Suppressor macrophage treated with lipopolysaccharide for 1 hour (primary cell): ENCODE data around the gene SMARCC1.
"Not testable (repeated sequence)": the region's sequence is repeated elsewhere in the genome, so short reads cannot be mapped to it uniquely, and the experiment has no call there.

Source experiments
- DNase-seq, 3 donors: peaks; one replicate each; pipeline ENCODE4 v3.0.0-alpha.2; 2020 to 2022

The SMARCC1 gene

GRCh38 chr3:47766186-47766585 lies 15.5 kb downstream of the SMARCC1 start:
- DNase-seq = no peak

- no peak for DNase-seq
These were observed 19.5 kb downstream of the SMARCC1 start for GRCh38 chr3:47762233-47762632.

GRCh38 chr3:47761046-47761445 lies 20.6 kb downstream of the SMARCC1 start:
- no peak for DNase-seq

- DNase-seq = not testable (repeated sequence)
These were observed 21.5 kb downstream of the SMARCC1 start for GRCh38 chr3:47760207-47760606.

DNA sequence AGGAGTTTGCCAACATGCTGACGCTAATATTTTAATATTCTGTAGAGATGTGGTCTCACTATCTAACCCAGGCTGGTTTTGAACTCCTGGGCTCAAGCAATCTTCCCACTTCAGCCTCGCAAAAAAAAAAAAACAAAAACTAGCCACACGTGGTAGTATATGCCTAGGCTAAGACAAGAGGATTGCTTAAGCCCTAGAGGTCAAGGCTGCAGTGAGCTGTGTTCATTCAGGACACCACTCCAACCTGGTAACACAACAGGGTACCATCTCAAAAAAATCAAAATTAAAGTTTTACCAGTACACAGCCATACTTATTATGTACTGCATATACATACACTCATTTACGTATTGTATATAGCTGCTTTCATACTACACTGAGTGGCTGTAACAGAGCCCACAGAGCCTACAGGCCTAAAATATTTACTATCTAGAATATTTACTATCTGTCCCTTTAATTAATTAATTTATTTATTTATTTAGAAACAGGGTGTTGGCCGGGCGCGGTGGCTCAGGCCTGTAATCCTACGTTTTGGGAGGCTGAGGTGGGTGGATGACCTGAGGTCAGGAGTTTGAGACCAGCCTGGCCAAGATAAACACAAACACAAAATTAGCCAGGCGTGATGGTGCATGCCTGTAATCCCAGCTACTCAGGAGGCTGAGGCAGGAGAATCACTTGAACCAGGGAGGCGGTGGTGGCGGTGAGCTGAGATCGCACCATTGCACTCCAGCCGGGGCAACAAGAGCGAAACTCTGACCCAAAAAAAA lies 23.2 kb downstream of the SMARCC1 start:
- DNase-seq = no peak

GRCh38 chr3:47752716-47753115 lies 29.0 kb downstream of the SMARCC1 start:
- DNase-seq = no peak

GRCh38 chr3:47750811-47751354 lies 30.8 kb downstream of the SMARCC1 start:
- not testable (repeated sequence) for DNase-seq

DNA sequence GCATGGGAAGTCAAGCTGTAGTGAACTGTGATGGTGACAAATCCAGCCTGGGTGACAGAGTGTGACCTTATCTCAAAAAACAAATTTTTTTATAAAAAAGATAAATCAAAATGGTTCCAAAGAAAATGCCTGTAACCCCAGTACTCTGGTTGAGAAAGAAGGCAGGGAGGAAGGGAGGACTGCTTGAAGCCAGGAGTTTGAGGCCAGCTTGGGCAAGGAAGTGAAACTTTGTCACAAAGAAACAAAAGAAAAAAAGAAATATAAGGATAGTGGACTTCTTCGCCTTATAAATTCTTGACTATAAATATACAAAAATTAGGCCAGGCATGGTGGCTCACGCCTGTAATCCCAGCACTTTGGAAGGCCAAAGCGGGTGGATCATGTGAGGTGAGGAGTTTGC lies 34.1 kb downstream of the SMARCC1 start:
- peak in 1 of 3 donors; percentile 2 for DNase-seq

GRCh38 chr3:47746264-47746663 lies 35.4 kb downstream of the SMARCC1 start:
- DNase-seq = no peak

GRCh38 chr3:47743855-47744254 lies 37.8 kb downstream of the SMARCC1 start:
- DNase-seq = no peak

DNA sequence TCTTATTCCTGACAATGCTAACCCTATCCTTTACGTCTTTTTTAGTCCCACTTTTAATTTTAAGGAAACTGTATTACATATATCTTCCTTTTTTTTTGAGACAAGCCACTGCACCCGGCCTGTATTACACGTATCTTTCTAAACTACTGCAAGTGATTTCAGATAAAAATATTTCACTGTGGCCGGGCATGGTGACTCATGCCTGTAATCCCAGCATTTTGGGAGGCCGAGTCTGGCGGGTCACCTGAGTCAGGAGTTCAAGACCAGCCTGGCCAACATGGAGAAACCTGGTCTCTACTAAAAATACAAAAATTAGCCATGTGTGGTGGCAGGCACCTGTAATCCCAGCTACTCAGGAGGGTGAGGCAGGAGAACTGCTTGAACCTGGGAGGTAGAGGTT lies 38.3 kb downstream of the SMARCC1 start:
- peak in 2 of 3 donors; percentile 11 to 22 for DNase-seq

DNA sequence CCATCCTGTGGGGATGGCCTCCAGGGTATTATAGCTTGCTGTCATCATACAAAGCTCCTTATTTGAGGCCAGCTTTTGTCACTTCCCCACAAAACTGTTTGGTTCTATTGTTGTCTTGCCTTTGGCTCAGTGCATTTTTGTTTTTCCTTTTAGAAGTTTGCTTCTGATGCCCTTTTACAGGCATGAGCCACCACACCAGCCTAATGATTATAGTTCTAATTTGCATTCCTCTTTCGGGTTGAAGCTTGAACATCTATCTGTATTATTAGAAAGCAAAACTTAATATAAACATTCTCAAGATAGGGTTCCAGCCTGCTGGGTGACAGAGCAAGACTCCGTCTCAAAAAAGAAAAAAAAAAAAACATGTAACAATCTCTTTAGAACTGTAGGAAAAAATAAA lies 39.8 kb downstream of the SMARCC1 start:
- no peak for DNase-seq

DNA sequence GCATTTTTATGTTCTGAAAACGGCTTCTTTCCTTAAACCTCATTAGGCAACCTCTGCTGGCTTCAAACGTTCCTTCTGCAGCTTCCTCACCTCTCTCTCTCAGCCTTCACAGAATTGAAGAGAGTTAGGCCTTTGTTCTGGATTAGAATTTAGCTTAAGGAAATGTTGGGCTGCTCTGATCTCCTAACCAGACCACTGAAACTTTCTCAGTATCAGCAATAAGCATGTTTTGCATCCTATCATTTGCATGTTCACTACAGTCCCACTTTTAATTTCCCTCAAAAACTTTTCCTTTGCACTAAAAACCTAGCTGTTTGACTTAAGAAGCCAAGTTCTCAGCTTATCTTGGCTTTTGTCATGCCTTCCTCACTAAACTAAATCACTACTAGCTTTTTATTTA lies 49.5 kb downstream of the SMARCC1 start:
- no peak for DNase-seq

- DNase-seq = no peak
These were observed 50.6 kb downstream of the SMARCC1 start for GRCh38 chr3:47731061-47731460.

DNA sequence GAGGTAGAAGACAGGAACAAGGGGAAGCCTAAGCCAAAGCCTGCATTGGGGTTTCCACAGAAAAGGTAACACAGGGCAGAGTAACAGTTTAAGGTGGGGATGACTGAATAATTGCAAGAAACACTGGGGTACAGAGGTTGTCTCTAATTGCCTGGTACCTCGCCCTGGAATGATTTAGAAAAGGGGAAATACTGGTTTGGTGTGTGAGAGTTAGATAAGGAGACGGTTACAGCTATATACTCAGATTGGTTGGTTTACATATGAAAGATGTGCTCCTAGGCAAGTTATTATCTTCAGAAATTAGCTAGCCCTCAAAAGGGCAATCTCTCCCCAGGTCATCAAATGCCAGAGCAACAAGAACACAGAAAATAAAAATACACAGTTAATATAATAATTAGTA lies 58.8 kb downstream of the SMARCC1 start:
- DNase-seq = no peak

GRCh38 chr3:47717448-47717847 lies 64.2 kb downstream of the SMARCC1 start:
- not testable (repeated sequence) for DNase-seq

GRCh38 chr3:47716656-47717055 lies 65.0 kb downstream of the SMARCC1 start:
- DNase-seq = no peak

- DNase-seq = peak; percentile 6 to 29 (median 6)
These were observed 65.8 kb downstream of the SMARCC1 start for GRCh38 chr3:47715928-47716327.

DNA sequence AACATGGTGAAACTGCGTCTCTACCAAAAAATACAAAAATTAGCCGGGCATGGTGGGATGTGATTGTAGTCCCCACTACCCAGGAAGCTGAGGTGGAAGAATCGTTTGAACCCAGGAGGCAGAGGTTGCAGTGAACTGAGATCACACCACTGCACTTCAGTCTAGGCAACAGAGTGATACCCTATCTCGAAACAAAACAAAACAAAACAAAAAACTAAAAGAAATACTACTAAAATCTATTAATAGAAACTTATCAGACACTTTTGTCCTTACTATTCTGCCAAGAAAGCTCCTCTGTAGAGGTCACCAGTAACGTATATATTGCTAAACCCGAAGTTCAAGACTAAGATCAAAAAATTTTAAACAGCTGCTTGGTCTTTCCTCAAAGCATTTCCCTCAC lies 67.1 kb downstream of the SMARCC1 start:
- no peak for DNase-seq

DNA sequence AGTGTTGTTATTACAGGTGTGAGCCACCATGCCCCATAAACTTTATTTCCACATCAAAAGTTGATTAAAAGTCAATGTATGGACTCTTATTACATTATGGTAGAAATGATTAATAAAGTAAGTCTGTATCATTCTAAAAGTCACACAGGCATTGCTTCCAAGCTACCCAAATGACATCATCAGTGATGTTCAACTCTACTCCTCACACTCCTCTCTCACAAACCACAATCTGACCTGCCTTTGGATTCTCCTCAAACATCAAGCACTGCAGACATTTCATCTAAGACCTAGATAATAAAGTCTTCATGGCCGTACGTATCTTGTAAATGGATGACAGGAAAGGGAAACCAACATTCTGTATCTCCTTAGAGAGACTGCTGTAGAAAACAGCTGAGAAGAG lies 68.0 kb downstream of the SMARCC1 start:
- DNase-seq = no peak

- DNase-seq = no peak
These were observed 69.3 kb downstream of the SMARCC1 start for GRCh38 chr3:47712398-47712797.

DNA sequence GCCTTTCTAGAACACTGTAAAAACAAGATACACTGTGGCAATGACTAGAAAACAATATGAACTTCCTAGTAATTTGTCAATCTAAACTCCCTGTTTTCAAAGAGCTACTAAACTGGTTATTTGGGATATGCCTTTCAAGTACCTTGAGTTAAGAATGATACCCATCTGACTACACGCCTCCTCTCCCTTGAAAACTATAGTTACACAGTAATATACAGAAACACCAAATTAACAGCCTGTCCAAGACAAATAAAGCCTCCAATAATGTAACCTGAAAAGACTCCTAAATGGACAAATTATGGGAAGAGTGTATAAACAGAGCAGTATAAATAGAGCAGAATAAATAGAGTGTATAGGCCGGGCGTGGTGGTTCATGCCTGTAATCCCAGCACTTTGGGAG lies 70.1 kb downstream of the SMARCC1 start:
- no peak for DNase-seq

DNA sequence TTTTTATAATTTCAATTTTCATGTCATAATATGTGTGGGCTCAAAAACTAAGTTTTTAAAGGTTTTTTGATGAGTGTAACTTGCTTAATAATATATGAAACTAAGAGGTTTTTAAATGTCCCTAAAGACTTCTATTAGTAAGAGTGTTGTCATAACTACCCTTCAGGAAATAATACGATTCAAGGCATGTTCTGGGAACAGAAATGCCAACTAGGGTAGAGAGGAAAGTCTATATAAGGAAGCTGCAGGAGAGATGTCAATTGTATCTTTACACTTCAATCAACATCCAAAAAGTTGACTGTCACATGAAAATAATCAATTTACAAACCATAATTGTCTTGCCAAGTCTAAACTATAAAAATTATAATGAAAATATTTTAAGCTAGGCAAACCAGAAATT lies 76.3 kb downstream of the SMARCC1 start:
- peak in 2 of 3 donors; percentile 18 to 22 for DNase-seq

DNA sequence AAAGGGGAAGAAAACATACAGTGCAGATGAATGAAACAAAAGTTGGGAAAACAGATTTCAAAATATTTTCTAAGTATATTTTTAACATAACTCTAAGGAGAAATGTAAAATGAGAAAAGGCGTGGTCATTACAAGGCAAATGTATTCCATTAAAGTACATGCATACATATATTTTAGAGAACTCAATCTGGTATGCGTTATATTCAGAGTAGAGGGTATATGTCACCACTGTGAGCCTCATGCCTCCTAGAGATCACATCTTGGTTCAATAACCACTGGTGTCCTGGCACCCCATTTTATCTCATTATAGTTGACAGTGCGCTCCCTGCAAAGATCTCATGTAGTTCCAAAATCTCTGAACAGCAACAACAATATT lies 77.5 kb downstream of the SMARCC1 start:
- DNase-seq = no peak

DNA sequence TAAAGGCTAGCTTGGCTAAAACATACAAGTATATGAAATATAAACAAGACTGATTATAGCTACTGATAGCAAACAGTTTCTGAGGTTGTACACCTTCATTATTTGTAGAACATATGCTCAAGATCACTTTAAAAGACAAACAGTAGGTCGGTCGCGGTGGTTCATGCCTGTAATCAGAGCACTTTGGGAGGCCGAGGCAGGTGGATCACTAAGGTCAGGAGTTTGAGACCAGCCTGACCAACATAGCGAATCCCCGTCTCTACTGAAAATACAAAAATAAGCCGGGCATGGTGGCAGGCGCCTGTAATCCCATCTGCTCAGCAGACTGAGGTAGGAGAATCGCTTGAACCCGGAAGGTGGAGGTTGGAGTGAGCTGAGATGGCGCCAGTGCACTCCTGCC lies 80.3 kb downstream of the SMARCC1 start:
- no peak for DNase-seq
